ENCODE measurements around the gene KRTAP4-9.

The KRTAP4-9 gene

GRCh38 chr17:41126412-41126811 is 21.2 kb downstream of the KRTAP4-9 start:
- H3F3A ChIP-seq (ENCODE audit: control insufficient read depth, insufficient read depth) = peaks cover 3% of the 10 kb centered on the region; the same call in 1 of the 2 replicates
- no peaks in the 10 kb centered on the region for H3K79me2 ChIP-seq (ENCODE audit: control insufficient read depth, low read length)
- no peaks in the 10 kb centered on the region for H3K27me3 ChIP-seq (ENCODE audit: control insufficient read depth, low read length)
- no peaks in the 10 kb centered on the region for H3K9me2 ChIP-seq (replicated peaks; ENCODE audit: control insufficient read depth, low read length)
- no peak overlapping the region for H3K4me3 ChIP-seq (ENCODE audit: low read length)
- H4K20me1 ChIP-seq (ENCODE audit: control insufficient read depth, insufficient read depth, low read depth, low read length) = no peaks in the 10 kb centered on the region
- H3K36me3 ChIP-seq (ENCODE audit: control insufficient read depth, low read length) = peaks cover 11% of the 10 kb centered on the region; the same call in 1 of the 2 replicates
- peaks cover 37% of the 10 kb centered on the region for H3K4me1 ChIP-seq (ENCODE audit: control insufficient read depth, low read length)
- H3K4me2 ChIP-seq (ENCODE audit: low read length) = no peak overlapping the region
- TF ChIP-seq CTCF (IDR thresholded peaks at IDR 0.05; ENCODE audit: low read depth, low read length, poor library complexity, severe bottlenecking) = no peak
- H3K27ac ChIP-seq (ENCODE audit: low read depth, low read length) = no peak overlapping the region
- peaks cover 27% of the 10 kb centered on the region for H3K9me3 ChIP-seq (ENCODE audit: control insufficient read depth, insufficient read depth, low read length)

- TF ChIP-seq EZH2phosphoT487 (IDR thresholded peaks at IDR 0.05; ENCODE audit: borderline replicate concordance, low read length) (no peak), CTCF (IDR thresholded peaks at IDR 0.05; ENCODE audit: low read depth, low read length, poor library complexity, severe bottlenecking) (no peak)
Measured at GRCh38 chr17:41127371-41127770, 22.2 kb downstream of the KRTAP4-9 start.

GRCh38 chr17:41131979-41132378 is 26.8 kb downstream of the KRTAP4-9 start:
- no peak overlapping the region for H3K27ac ChIP-seq (ENCODE audit: low read depth, low read length)
- no peaks in the 10 kb centered on the region for H4K20me1 ChIP-seq (ENCODE audit: control insufficient read depth, insufficient read depth, low read depth, low read length)
- no peaks in the 10 kb centered on the region for H3K9me3 ChIP-seq (ENCODE audit: control insufficient read depth, insufficient read depth, low read length)
- no peak overlapping the region for H3K4me3 ChIP-seq (ENCODE audit: low read length)
- H3F3A ChIP-seq (ENCODE audit: control insufficient read depth, insufficient read depth) = no peaks in the 10 kb centered on the region
- H3K4me2 ChIP-seq (ENCODE audit: low read length) = no peak overlapping the region
- no peaks in the 10 kb centered on the region for H3K79me2 ChIP-seq (ENCODE audit: control insufficient read depth, low read length)
- no peaks in the 10 kb centered on the region for H3K36me3 ChIP-seq (ENCODE audit: control insufficient read depth, low read length)
- peaks cover 22% of the 10 kb centered on the region for H3K4me1 ChIP-seq (ENCODE audit: control insufficient read depth, low read length)
- H3K27me3 ChIP-seq (ENCODE audit: control insufficient read depth, low read length) = no peaks in the 10 kb centered on the region
- H3K9me2 ChIP-seq (replicated peaks; ENCODE audit: control insufficient read depth, low read length) = no peaks in the 10 kb centered on the region
- TF ChIP-seq EZH2phosphoT487 (IDR thresholded peaks at IDR 0.05; ENCODE audit: borderline replicate concordance, low read length) (no peak), CTCF (IDR thresholded peaks at IDR 0.05; ENCODE audit: low read depth, low read length, poor library complexity, severe bottlenecking) (no peak)

More at GRCh38 chr17:41127371-41127770, 22.2 kb downstream of the KRTAP4-9 start:
- no peak overlapping the region for H3K27ac ChIP-seq (ENCODE audit: low read depth, low read length)
- H3K4me2 ChIP-seq (ENCODE audit: low read length) = no peak overlapping the region
- no peaks in the 10 kb centered on the region for H4K20me1 ChIP-seq (ENCODE audit: control insufficient read depth, insufficient read depth, low read depth, low read length)
- H3K36me3 ChIP-seq (ENCODE audit: control insufficient read depth, low read length) = peaks cover 5% of the 10 kb centered on the region; the same call in 1 of the 2 replicates
- no peaks in the 10 kb centered on the region for H3K79me2 ChIP-seq (ENCODE audit: control insufficient read depth, low read length)
- H3K4me3 ChIP-seq (ENCODE audit: low read length) = no peak overlapping the region
- peaks cover 20% of the 10 kb centered on the region for H3K9me3 ChIP-seq (ENCODE audit: control insufficient read depth, insufficient read depth, low read length)
- H3F3A ChIP-seq (ENCODE audit: control insufficient read depth, insufficient read depth) = peaks cover 3% of the 10 kb centered on the region; the same call in 1 of the 2 replicates
- no peaks in the 10 kb centered on the region for H3K9me2 ChIP-seq (replicated peaks; ENCODE audit: control insufficient read depth, low read length)
- H3K4me1 ChIP-seq (ENCODE audit: control insufficient read depth, low read length) = peaks cover 33% of the 10 kb centered on the region
- H3K27me3 ChIP-seq (ENCODE audit: control insufficient read depth, low read length) = no peaks in the 10 kb centered on the region

Data from DOHH2 (cell line).